GM18867 (cell line): ENCODE results near the gene CNPY1.
"Not testable (repeated sequence)": the region's sequence is repeated elsewhere in the genome, so short reads cannot be mapped to it uniquely, and the experiment has no call there.

ENCODE experiments used
- ATAC-seq: cut with Tn5 transposase; IDR thresholded peaks from one replicate; pipeline ENCODE4 v1.9.1; 2021; ENCODE audit warnings: mild to moderate bottlenecking, moderate library complexity; ENCODE audit not compliant: unreplicated experiment

Gene CNPY1

GRCh38 chr7:155546449-155546848, at the start of gene CNPY1:
CNPY1 (minus strand) TSS chr7:155546559; CDS start chr7:155545929, 630 bp downstream.
- not testable (repeated sequence) for ATAC-seq

GRCh38 chr7:155594961-155595366, 48.6 kb upstream of the CNPY1 start:
- no peak for ATAC-seq

GRCh38 chr7:155594163-155594732, 47.9 kb upstream of the CNPY1 start:
- no peak for ATAC-seq

- no peak for ATAC-seq
Measured at GRCh38 chr7:155593461-155594162, 47.3 kb upstream of the CNPY1 start.

- no peak for ATAC-seq
Measured at GRCh38 chr7:155591055-155591775, 44.9 kb upstream of the CNPY1 start.

- no peak for ATAC-seq
Measured at GRCh38 chr7:155590215-155591018, 44.1 kb upstream of the CNPY1 start.

- ATAC-seq: no peak
Measured at GRCh38 chr7:155589001-155589980, 42.9 kb upstream of the CNPY1 start.

GRCh38 chr7:155588468-155588998, 42.2 kb upstream of the CNPY1 start:
- no peak for ATAC-seq

- no peak for ATAC-seq
Measured at GRCh38 chr7:155587486-155587885, 41.1 kb upstream of the CNPY1 start.

- no peak for ATAC-seq
Measured at GRCh38 chr7:155586843-155587440, 40.6 kb upstream of the CNPY1 start.

- no peak for ATAC-seq
Measured at GRCh38 chr7:155585951-155586350, 39.6 kb upstream of the CNPY1 start.

- ATAC-seq: no peak
Measured at GRCh38 chr7:155585532-155585895, 39.2 kb upstream of the CNPY1 start.

GRCh38 chr7:155584763-155585531, 38.6 kb upstream of the CNPY1 start:
- ATAC-seq: no peak

GRCh38 chr7:155584261-155584660, 37.9 kb upstream of the CNPY1 start:
- ATAC-seq: no peak

GRCh38 chr7:155583636-155584035, 37.3 kb upstream of the CNPY1 start:
- ATAC-seq: no peak

GRCh38 chr7:155581954-155582353, 35.6 kb upstream of the CNPY1 start:
- ATAC-seq: no peak

- no peak for ATAC-seq
Measured at GRCh38 chr7:155581107-155581830, 34.9 kb upstream of the CNPY1 start.

- no peak for ATAC-seq
Measured at GRCh38 chr7:155580367-155580766, 34.0 kb upstream of the CNPY1 start.
